GM18511 (cell line): Measurements from ENCODE around the gene HERC6.
"Not testable (repeated sequence)": the region's sequence is repeated elsewhere in the genome, so short reads cannot be mapped to it uniquely, and the experiment has no call there.

Source experiments
- ATAC-seq: cut with Tn5 transposase; IDR thresholded peaks from one replicate; pipeline ENCODE4 v1.9.1; 2021; ENCODE audit warnings: mild to moderate bottlenecking, moderate library complexity; ENCODE audit not compliant: unreplicated experiment

Gene HERC6

DNA sequence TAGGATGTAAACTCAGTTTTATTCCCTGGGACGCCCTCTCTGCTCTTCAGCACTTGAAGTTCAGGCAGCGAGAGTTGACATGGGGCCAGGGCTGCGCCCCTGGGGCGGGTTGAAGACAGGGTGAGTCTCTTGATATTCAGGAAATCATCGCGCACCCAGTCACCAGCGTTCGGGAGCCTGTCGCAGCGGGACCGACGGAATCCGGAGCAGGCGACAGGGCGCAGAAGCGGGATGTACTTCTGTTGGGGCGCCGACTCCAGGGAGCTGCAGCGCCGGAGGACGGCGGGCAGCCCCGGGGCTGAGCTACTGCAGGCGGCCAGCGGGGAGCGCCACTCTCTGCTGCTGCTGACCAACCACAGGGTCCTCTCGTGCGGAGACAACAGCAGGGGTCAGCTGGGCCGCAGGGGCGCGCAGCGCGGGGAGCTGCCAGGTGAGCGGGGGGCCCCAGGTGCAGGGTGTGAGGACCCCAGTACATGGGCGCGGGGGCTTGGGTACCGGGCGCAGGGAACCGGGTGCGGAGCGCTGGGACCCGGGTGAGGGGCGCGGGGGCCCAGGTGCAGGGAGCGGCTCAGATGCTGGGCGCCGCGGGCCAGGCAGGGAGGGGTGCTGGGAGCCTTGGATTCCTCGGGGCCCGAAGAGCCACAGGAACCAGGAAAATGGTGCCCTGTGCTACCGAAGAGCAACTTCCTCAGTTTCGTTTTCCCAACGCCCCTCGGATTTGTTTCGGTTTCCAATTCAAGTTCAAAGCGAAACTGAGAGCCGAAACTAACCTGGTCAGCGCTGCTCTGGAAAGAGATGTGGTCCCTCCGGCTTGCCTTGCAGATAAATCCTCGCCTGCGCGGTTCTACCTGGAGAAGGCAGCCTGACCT is at the start of gene HERC6:
HERC6 (plus strand) TSS at position 162 of the 869 bp plus-strand sequence; CDS start at position 232, 70 bp downstream.
- peak; percentile 86 for ATAC-seq

DNA sequence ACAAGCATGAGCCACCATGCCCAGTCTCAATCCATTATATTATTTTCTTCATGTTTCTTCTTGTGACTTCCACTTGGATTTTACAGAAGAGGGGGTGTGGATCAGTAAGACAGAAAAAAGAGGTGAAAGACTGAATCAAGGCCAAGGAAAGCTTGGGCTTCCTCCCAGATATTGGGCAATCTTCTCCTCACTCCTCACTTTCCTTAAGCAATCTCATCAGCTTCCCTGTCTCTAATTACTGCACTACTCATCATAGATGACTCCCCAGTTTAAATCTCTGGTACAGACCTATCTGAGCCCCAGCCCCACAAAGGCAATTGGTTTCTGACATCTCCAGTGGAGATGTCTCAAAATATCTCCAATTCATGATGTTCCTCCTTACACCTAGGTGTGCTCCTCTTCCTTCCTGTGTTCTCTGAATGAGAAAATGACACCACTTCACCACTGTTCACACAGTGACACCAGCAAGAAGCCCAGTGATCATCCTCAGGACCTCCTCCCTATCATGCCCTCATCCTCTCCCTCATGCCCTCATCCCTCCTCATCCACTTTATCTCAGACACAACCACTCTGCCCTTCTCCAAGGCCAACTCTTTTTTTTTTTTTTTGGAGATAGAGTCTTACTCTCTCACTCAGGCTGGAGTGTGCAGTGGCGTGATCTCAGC is 44.8 kb upstream of the HERC6 start:
- no peak for ATAC-seq

DNA sequence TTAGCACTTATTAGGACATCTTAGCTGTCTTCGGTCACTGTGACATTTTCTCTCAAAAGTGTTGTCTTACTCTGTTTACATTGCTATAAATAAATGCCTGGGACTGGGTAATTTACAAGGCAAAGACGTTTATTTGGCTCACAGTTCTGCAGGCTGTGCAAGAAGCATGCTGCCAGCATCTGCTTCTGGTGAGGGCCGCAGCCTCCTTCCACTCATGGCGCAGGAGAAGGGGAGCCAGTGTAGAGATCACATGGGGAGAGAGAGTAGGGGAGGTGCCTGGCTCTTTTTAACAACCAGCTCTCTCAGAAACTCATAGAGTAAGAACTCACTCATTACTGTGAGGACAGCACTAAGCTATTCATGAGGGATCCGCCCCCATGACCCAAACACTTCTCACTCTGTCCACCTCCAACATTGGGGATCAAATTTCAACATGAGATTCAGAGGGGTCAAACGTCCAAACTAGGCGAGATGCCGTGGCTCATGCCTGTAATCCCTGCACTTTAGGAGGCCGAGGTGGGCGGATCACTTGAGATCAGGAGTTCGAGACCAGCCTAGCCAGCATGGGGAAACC is 43.5 kb upstream of the HERC6 start:
- no peak for ATAC-seq

DNA sequence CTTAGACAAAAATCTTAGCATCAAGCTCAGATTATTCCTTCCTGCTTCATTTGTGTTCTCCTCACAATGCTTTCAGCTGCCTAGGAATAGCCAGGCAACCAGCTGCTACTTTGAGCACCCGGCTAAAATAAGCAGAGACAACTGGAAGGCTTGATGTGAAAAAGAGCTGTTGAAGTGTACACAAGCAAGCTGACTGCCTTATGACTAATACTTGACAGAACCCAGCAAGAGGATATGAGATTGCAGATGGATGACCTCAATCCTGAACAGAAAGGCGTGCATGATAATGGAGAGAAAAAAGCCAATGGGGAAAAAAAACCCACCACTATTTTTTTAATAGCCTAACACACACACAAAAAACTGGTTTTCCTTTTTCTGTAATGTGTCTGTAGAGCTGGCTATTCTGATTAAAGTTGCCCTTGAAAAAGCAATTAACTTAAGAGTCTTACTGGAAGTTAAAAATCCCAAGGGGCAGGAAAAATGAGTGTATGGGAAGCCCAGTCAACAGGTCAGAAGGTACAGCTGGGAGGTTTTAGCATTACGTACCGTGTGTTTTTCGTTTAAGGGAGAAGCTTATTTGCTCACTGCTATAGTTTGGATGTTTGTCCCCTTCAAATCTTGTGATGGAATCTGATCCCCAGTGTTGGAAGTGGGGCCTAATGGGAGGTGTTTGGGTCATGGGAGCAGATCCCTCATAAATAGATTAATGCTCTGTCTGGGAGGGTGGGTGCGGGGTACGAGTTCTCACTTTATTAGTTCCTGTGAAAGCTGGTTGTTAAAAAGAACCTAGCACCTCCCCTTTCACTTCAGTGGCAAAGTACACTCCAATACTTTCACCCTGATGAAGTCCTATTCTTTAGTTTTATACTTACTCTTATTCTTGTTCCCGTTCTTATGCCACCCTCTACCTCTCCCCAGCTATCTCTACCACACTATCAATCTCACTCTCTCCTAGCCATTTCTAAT is 37.1 kb upstream of the HERC6 start:
- ATAC-seq = no peak

DNA sequence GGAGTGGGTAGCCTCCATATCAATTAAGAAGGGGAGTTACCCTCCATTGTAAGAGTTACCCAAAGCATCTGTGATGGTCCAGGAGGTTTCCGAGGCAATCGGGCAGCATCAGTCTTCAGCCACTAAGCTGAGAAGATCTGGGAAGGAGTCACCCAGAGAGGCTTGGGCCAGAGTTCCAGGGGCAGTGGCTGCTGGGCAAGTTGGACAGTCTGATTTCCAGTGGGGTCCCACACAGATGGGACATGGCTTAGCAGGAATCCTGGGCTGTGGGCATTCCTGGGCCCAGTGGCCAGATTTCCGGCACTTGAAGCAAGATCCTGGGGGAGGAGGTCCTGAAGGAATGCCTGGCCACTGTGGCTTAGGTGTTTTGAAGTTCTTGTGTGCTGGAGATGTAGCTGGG is 31.8 kb upstream of the HERC6 start:
- not testable (repeated sequence) for ATAC-seq

DNA sequence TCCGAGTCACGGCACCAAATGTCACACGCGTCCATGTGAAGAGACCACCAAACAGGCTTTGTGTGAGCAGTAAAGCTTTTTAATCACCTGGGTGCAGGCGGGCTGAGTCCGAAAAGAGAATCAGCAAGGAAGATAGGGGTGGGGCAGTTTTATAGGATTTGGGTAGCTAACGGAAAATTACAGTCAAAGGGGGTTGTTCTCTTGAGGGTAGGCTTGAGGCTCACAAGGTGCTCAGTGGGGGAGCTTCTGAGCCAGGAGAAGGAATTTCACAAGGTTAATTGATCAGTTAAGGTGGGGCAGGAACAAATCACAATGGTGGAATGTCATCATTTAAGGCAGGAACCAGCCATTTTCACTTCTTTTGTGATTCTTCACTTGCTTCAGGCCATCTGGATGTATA is 29.9 kb upstream of the HERC6 start:
- not testable (repeated sequence) for ATAC-seq

DNA sequence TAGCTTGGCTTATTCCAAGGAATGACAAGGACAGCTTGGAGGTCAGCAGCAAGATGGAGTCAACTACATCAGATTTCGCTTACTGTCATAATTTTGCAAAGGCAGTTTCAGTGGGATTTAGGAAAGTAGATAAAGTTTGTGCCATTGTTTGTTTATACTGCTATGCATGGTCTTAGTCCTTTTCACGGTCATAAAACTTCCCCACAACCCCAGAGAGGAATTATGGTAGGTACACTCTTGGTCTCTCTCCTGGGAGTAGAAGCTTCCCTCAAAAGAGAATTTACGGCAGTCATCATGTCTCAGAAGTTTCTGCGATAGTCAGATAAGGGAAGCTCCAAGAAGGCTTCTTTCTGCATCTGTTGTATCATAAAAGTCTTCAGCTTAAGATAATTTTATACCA is 27.9 kb upstream of the HERC6 start:
- no peak for ATAC-seq

DNA sequence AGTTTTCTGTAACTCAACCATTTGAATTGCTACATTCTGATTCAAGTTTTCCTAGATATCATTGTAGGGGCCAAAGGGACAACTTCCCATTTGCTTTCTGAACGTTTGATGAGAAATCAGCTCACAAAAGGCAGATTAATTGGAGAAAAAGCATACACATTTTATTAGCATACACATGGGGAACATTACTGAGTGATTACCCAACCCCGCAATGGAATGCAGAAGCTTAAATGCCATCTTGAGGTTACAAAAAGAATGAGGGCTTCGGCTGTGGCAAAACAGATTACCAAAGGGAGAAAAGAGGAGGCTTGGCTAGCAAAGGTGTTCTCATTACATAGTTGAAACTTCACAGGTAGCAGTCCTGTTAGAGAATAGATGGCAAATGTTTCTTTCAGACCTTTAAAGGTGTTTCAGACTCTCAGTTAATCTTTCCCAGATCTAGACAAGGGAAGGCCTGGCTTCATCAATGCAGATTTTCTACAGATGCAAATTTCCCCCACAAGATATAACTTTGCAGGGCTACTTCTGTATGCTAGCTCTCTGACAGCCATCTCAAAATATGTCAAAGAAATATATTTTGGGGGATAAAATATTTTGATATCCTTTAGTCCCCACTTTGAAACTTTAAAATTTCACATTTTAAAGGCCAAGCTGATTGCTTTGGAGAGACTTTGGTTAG is 26.5 kb upstream of the HERC6 start:
- no peak for ATAC-seq

DNA sequence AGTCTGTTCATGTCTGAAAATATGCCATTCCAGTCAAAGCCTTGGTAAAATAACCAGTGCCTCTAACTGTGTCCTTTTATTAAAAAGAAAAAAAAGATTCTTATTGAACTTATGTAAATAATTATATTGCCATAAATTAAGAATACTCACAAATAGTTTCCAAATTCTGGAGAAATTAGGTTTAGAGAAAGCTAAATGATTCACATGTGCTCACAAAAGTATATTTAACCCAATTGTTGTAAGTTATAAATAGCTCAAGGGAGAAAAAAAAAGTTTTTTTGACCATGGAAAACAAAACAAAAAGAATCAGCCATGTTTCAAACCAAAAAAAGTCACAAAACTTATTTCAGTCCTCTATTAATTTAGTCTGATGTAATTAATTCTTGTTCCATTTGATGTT is 25.3 kb upstream of the HERC6 start:
- no peak for ATAC-seq

DNA sequence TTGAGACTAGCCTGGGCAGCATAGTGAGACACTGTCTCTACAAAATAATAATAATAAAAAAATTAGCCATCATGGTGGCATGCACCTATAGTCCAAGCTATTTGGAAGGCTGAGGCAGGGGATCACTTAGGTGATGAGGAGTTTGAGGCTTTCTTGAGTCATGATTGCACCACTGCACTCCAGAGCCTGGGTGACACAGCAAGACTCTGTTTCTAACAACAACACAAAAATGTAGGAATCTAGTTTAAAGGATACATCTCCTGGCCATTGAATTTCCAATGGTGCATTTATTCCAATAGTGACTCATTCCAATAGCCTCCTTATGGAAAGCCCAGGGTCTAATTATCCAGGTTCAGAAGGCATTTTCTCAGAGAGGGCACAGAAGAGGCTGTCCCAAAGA is 21.9 kb upstream of the HERC6 start:
- no peak for ATAC-seq

DNA sequence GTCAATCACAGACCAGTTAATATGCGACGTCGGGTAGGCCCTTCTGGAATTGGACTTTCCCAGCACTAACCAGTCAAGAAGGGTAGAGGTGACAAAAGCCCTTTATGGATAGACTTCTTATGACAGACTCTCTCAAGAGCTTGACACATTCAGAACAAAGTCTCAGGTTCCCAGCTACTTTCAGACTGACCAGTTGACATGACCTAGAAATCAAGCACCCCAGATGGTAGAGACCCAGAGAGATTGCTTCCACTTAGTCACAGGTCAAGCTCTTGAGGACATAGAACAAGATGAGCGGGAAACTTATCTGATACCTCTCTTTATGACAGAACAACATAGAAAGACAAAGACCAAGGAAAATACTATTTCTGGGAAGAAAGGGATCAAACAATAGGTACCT is 21.4 kb upstream of the HERC6 start:
- no peak for ATAC-seq

DNA sequence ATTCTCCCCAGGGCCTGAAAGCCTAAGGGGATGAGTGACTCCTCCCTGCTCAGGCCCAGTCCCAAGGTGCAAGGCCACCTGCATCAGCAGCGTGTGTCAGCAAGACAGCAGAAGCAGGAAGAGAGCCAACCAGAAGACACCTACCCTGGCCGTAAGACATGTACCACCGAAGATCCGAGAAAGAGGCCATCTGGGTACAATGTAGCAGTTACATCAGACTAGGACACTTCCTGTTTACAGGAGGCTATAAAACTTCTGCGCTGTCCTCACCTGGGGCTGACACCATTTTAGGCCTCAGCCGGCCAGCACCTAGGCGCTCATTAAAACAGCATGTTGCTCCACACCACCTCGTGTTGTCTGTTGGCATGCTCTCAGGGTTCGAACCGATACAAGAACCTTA is 19.1 kb upstream of the HERC6 start:
- ATAC-seq = no peak

DNA sequence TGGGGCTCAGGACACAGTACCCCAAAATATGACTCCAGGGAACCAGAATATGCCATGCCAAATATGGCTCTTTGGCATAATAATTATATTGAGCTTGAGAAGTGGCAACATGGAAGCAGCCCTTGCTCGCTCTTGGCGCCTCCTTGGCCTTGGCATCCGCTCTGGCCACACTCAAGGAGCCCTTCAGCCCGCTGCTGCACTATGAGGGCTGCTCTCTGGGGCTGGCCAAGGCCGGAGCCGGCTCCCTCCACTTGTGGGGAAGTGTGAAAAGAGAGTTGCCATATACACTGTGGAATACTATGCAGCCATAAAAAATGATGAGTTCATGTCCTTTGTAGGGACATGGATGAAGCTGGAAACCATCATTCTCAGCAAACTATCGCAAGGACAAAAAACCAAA is 18.4 kb upstream of the HERC6 start:
- ATAC-seq = no peak

DNA sequence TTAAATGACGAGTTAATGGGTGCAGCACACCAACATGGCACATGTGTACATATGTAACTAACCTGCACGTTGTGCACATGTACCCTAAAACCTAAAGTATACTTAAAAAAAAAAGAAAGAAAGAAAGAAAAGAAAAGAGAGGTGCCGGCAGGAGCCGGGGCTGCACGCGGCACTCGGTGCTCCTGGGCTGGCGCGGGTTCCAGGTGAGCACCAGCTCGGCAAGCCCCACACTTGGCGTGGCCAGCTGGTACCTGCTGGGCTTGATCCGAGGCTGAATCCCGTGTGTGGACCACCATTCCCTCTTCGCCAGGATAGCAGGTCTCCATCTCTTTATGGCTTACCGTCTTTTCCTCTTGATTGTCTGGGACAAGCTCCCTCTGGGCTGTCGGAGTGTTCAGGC is 17.9 kb upstream of the HERC6 start:
- no peak for ATAC-seq

DNA sequence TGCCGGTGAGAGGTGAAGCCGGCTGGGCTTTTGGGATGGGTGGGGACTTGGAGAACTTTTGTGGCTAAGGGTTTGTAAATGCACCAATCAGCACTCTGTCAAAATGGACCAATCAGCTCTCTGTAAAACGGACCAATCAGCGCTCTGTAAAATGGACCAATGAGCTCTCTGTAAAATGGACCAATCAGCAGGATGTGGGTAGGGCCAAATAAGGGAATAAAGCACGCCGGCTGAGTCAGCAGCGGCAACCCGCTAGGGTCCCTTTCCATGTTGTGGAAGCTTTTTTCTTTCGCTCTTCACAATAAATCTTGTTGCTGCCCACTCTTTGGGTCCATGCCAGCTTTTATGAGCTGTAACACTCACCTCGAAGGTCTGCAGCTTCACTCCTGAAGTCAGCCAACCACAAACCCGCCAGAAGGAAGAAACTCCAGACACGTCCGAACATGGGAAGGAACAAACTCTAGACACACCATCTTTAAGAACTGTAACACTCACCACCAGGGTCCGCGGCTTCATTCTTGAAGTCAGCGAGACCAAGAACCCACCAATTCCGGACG is 17.4 kb upstream of the HERC6 start:
- not testable (repeated sequence) for ATAC-seq

DNA sequence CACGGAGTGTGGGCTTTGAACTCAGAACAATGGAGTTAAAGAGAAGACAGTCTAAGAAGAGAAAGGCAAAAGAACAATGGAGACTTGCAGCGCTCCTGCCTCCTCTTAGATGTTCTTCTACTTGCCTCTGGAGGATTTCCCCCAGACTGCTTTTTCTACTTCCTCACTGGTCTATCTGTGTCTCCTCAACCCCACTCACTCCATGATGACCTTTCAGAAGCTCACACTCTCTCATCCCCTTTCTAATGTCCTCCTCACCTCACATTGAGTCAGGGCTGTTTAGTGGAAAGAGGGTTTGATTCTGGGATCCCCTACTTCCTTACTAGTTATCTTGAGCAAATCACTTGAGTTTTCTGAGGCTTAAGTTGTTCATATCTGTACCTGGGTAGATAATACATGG is 12.2 kb upstream of the HERC6 start:
- ATAC-seq = no peak

DNA sequence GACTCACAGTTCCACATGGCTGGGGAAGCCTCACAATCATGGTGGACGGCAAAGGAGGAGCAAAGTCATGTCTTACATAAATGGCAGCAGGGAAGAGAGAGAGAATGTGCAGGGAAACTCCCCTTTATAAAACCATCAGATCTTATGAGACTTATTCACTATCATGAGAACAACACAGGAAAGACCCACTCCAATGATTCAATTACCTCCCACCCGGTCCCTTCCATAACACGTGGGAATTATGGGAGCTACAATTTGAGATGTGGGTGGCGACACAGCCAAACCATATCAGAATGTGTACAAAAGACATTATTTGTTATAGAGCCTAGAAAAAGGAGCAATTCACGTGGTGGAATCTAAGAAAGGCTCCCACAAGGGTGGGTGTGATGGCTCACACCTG is 10.8 kb upstream of the HERC6 start:
- no peak for ATAC-seq

DNA sequence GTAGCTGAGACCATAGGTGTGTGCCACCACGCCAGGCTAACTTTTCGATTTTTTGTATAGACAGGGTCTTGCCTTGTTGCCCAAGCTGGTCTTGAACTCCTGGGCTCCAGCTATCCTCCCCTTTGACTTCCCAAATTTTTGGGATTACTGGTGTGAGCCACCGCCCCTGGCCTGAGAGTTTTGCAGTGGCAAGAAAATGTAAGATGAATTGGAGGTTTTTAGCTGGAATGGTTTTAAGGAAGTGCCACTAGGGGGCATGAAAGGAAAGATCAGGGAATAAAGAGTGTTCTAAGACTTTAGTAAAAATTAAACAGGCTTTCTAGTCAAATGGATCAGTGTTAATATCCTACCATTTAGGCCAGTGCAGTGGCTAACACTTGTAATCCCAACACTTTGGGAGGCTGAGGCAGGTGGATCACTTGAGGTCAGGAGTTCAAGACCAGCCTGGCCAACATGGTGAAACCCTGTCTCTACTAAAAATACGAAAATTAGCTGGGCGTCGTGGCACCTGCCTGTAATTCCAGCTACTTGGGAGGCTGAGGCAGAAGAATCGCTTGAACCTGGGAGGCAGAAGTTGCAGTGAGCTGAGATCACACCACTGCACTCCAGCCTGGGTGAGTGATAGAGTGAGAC is 9.4 kb upstream of the HERC6 start:
- ATAC-seq = not testable (repeated sequence)

DNA sequence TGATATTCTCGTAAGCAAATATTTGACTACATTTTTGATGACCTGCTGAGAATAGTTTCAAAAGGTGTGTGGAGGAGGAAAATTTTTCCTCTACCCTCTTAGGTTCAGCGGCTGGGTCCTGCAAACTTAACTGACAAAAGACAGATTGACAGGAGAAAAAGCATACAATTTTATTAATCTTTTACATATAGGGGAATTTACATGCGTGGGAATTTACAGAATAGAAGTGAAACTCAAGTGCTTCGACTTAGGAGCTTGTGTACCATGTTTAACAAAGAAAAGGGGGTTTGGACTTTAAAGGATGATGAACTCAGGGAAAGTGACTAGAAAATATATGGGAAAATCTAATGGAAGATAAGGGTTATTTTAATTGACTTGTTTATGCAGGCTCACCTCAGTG is 2.5 kb downstream of the HERC6 start:
- no peak for ATAC-seq

DNA sequence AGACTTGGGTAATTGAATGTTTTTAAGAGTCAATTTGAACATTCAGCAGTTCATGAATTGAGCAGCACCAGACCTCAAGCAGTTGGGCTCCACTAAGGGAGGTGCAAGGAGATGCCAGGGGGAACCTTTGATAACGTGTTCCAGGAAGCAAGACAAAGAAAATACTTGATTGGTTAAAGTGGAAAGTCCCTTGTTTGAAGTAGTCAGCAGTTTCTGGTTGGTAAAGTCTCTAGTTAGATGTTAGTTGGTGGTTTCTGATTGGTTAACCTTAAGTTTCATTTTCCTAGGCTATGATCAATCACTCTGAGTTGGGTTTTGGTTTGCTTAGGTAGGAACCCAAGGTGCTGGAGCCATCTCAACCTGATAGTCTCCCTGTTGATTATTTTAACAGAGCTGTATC is 4.0 kb downstream of the HERC6 start:
- peak; percentile 29 for ATAC-seq
